ENCODE data around the gene MLPH.
"Not testable (repeated sequence)": the region's sequence is repeated elsewhere in the genome, so short reads cannot be mapped to it uniquely, and the experiment has no call there.

The MLPH gene

GRCh38 chr2:237591141-237591881 lies 104.3 kb downstream of the MLPH start:
- DNase-seq, result no peak

DNA sequence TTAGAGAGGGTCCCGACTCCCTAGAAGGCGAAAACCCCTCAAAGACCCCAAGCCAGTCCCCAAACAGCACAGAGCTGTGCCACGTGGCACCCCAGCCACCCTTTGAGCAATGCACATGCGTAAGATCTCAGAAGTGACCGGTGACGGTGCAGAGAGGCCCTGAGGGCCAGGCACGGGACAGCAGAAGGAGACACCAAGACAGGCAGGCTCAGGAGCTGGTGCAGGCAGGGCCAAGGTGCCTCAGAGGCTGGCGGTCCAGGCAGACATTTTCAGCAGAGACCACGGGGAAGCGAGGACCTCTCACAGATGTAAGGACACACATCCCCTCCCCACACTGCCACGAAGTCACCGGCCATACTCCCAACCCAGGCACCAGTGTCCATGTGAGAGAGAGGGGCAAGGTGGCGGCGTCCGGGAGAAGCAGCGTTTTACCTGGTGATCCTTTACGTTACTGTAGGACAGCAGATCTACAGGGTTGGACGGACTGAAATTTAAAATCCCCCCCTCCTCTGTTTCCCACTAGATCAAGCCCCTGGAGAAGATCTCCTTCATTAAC lies 105.5 kb downstream of the MLPH start:
- no peak for DNase-seq

GRCh38 chr2:237593036-237593435 lies 106.0 kb downstream of the MLPH start:
- DNase-seq, result no peak

- DNase-seq, result no peak
Measured at GRCh38 chr2:237593596-237594320, 106.7 kb downstream of the MLPH start.

DNA sequence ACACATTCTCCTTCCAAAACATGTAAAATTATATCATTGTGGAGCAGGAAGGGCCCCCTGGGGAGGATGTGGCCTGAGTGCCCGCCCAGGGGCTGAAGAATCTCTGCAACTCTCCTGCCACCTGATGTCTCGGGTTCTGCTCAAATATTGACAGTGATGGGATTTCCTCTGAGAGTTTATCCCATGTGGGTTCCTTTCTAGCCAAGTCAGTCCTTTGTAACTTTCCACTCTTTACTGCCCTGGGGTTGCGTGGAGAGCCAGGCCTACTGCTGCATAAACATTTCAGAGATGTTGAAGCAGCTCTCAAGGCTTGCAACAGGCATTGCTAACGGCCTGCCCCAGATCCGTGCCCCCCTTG lies 107.4 kb downstream of the MLPH start:
- DNase-seq, result no peak

GRCh38 chr2:237595829-237596519 lies 108.9 kb downstream of the MLPH start:
- not testable (repeated sequence) for DNase-seq

- DNase-seq, result no peak
Measured at GRCh38 chr2:237596520-237597195, 109.6 kb downstream of the MLPH start.

DNA sequence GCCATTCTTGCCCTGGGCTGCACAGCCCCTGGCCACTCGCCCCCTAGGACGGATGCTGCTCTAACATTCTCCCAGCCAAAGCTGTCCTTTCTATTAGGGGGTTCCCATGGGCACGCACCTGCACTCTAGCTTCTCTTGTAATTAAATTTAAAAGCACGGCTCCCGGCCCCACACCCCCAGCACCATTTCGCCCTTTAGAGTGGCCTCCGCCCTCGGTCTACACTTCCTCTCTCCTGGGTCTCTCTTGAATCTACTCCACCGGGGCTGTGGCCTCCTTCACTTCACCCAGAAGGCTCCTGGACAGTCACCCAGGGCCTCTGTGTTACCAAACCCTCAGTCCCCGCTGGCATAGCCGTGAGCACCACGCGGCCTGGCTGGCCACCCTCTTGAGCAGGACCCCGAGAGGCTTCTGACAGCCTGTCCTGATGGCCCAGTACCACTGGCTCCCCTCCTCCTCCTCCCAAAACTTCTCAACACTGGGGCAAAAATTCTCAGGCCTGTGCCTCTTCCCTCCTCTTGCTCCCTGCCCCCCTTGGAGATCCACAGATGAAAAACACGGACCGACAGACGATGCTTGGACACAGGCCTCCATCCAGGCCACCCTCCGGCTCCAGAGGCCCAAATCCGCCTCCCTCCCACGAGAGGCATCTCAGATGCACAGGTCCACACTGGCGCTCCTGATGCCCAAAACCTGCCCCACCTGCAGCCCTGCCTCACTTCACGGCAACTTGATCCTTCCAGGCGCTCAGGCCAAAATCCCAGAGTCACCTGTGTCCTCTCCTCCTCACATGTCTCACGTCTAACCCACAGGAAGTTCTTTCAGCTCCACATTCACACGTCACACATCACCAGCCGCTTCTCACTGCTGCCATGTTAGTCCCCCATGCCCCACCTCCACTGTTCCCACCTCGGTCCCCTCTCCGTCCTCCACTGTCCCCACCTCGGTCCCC lies 110.4 kb downstream of the MLPH start:
- DNase-seq, result no peak

GRCh38 chr2:237598468-237599208 lies 111.6 kb downstream of the MLPH start:
- no peak for DNase-seq

DNA sequence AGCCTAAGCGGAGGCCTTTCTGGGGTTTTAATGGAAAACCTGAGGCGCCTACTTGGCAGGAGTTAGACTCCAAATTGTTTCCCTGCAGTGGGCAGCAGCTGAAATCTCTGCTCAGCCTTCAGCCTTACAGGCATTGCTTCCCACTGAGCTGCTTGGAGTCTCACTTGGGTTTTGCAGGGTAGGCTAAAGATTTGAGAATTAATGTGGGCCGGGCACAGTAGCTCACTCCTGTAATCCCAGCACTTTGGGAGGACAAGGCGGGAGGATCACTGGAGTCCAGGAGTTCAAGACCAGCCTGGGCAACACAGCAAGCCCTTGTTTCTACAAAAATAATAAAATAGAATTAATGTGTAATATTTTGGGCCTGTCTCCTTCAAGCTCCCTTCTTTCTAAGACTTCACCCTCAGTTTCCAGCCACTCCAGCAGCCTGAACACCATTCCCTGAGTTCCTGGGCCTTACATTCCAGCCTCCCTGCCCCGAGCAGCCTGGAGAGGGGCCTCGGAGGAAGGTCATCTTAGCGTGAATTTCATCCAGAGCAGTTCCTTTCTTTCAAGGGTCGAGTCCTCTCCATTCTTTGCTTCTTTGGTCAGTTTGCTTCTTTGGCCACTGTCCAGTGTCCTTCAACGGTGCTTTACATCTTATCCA lies 112.5 kb downstream of the MLPH start:
- no peak for DNase-seq

DNA sequence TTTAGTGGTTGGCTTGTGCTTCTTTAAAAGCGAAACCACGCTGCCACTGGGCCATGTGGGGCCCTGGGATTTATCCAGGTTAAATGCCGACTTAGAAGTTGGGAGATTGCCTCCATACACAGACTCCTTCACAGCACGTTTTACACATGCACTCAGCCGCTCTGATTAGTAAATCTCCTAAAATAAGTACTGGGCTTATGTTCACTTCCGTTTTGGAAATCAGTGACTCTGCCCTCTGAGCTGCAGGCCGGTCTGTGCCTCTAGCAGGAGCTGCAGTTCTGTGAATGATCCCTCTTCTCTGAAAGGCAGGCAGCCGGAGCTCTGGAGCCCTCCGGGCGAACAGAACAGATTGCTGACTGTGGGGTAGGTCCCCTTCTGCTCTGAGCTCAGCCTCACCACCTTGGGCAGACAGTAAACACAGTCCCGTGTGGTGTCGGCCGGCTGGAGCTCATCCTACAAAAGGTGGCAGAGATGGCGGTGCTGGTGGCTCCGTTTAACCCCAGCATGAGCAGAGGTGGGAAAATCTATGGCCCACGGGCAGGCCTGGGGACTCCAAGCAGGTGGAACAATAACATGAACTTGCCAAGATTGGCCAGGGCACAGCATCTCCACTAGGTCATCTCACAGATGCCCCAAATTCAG lies 113.3 kb downstream of the MLPH start:
- DNase-seq, result no peak

DNA sequence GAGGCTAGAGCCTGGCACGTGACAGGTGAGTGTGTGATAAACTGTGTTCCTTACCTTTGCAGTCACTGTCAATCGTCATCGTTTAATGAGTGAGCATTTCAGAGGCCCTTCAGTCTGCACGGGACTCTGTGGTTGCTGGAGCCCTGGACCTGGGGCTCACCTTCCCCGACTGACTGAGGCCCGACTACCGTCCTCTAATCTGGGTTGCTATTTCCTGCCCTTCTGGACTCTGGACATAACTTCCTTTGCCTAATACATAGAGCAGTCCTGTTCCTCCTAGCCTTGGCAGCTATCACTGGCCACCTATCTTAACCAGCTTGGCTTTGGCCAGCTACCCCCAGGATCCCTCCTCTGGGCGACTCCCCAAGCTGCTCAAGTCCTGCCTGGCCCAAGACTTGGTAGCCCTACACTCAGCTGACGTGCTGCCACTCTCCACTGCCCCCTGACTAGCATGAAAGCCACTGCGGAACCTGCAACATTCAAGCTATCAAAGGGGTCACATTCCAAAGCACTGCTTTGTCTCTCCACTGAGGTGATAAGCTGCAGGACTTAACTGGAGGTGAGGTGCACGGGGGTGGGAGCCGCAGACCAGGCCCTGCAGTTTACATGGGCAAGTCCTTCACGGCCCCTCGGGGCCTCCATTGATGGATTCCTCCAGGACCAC lies 114.5 kb downstream of the MLPH start:
- DNase-seq, result no peak

DNA sequence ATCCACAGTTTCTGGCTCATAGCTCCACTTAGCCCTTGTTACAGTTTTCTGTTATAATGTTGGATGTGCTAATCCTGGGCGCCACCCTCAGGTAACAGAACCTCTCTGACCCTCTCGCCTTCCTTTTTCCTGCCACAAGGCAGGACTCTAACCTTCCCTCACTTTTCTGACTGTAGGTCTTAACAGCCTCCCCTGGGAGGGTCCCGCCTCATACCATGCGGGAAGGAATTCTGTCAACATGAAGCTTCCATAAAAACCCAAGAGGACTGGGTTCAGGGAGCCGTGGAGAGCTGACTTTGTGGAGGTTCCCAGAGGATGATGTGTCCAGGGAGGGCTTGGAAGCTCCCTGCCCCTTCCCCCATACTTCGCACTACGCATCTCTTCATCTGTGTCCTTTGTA lies 115.4 kb downstream of the MLPH start:
- DNase-seq, result no peak

- no peak for DNase-seq
Measured at GRCh38 chr2:237603049-237603717, 116.1 kb downstream of the MLPH start.

GRCh38 chr2:237603718-237604362 lies 116.8 kb downstream of the MLPH start:
- peak; percentile 47 for DNase-seq

DNA sequence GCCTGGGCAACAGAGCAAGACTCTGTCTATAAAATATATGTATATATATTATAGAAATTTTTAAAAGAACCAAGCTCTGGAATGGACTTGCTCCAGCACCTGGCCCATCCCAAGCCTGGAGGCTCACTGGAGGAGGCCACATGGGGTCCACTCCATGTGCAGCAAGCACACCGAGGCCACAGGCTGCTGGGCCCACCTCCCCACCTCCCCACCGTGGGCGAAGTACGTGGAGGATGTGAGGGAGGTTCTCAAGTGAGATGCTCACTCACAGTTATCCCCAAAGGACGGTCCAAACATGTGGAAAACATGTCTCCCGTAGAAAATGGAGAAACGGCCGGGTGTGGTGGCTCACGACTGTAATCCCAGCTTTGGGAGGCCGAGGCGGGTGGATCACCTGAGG lies 117.3 kb downstream of the MLPH start:
- DNase-seq, result no peak

All from effector CD4-positive, alpha-beta T cell (primary cell).